Measurements from ENCODE around the gene SFI1.

- TF ChIP-seq, protein P1, sequence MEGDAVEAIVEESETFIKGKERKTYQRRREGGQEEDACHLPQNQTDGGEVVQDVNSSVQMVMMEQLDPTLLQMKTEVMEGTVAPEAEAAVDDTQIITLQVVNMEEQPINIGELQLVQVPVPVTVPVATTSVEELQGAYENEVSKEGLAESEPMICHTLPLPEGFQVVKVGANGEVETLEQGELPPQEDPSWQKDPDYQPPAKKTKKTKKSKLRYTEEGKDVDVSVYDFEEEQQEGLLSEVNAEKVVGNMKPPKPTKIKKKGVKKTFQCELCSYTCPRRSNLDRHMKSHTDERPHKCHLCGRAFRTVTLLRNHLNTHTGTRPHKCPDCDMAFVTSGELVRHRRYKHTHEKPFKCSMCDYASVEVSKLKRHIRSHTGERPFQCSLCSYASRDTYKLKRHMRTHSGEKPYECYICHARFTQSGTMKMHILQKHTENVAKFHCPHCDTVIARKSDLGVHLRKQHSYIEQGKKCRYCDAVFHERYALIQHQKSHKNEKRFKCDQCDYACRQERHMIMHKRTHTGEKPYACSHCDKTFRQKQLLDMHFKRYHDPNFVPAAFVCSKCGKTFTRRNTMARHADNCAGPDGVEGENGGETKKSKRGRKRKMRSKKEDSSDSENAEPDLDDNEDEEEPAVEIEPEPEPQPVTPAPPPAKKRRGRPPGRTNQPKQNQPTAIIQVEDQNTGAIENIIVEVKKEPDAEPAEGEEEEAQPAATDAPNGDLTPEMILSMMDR (IDR thresholded peaks at IDR 0.05) = no peak
- TF ChIP-seq POLR2A (IDR thresholded peaks at IDR 0.05) = no peak
Measured at GRCh38 chr22:31615940-31616314, 119.6 kb downstream of the SFI1 start.

Measured in testis (tissue), 2 donors.